Measurements from ENCODE around the gene CREB5.

CREB5 gene

GRCh38 chr7:28500138-28500537 is 87.8 kb downstream of the CREB5 start:
- no peak for DNase-seq (ENCODE audit: extremely low read depth, low read depth)
- TF ChIP-seq, protein P1, sequence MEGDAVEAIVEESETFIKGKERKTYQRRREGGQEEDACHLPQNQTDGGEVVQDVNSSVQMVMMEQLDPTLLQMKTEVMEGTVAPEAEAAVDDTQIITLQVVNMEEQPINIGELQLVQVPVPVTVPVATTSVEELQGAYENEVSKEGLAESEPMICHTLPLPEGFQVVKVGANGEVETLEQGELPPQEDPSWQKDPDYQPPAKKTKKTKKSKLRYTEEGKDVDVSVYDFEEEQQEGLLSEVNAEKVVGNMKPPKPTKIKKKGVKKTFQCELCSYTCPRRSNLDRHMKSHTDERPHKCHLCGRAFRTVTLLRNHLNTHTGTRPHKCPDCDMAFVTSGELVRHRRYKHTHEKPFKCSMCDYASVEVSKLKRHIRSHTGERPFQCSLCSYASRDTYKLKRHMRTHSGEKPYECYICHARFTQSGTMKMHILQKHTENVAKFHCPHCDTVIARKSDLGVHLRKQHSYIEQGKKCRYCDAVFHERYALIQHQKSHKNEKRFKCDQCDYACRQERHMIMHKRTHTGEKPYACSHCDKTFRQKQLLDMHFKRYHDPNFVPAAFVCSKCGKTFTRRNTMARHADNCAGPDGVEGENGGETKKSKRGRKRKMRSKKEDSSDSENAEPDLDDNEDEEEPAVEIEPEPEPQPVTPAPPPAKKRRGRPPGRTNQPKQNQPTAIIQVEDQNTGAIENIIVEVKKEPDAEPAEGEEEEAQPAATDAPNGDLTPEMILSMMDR (IDR thresholded peaks at IDR 0.05; ENCODE audit: low read depth, low read length, missing control alignments): no peak
- no peak overlapping the region for H3K4me3 ChIP-seq (replicated peaks; ENCODE audit: low read depth, low read length)

- no peak overlapping the region for H3K4me3 ChIP-seq (replicated peaks; ENCODE audit: low read depth, low read length)
- no peak for DNase-seq (ENCODE audit: extremely low read depth, low read depth)
- TF ChIP-seq, protein P1 (IDR thresholded peaks at IDR 0.05; ENCODE audit: low read depth, low read length, missing control alignments): no peak
These were observed 90.1 kb downstream of the CREB5 start for GRCh38 chr7:28502408-28502807.

- TF ChIP-seq, protein P1 (IDR thresholded peaks at IDR 0.05; ENCODE audit: low read depth, low read length, missing control alignments): no peak
- H3K4me3 ChIP-seq (replicated peaks; ENCODE audit: low read depth, low read length): no peak overlapping the region
- no peak for DNase-seq (ENCODE audit: extremely low read depth, low read depth)
These were observed 91.1 kb downstream of the CREB5 start for GRCh38 chr7:28503396-28503795.

DNA sequence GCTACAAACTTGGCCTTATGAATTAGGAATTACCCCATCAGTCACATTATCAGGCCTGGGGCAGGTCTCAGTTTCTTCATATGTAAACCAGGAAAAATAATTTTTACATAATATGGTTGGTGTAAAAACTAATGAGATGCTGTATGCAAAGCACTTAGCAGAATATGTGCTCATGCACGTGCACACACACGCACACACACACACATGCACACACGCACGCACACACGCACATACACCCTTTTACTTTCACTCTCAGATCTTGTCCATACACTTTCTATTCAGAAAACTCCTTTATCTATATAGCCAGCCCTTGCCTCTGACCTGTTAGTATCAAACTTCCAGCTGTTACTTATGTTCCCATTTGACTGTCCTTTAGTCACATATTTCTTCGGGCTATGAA is 92.7 kb downstream of the CREB5 start:
- TF ChIP-seq, protein P1 (IDR thresholded peaks at IDR 0.05; ENCODE audit: low read depth, low read length, missing control alignments): no peak
- no peak overlapping the region for H3K4me3 ChIP-seq (replicated peaks; ENCODE audit: low read depth, low read length)
- no peak for DNase-seq (ENCODE audit: extremely low read depth, low read depth)

DNA sequence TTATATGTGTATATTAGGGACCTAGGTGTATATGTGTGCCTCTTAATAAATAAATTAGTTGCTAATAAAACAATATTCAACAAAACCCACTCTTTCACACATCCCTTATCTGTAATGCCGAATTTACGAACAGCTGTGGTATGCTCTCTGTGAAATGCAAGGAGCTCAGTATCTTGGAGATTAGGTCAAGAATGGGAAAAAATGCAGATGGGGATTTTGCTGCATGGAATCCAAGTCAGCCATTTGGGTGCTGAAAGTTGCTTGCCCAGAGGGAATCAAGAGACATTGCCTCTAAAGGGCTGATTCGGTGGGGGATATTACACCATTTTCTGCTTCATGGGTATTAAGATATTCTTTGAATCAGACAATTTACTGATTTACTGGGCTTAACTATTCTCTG is 93.5 kb downstream of the CREB5 start:
- no peak for DNase-seq (ENCODE audit: extremely low read depth, low read depth)
- H3K4me3 ChIP-seq (replicated peaks; ENCODE audit: low read depth, low read length): no peak overlapping the region
- TF ChIP-seq, protein P1 (IDR thresholded peaks at IDR 0.05; ENCODE audit: low read depth, low read length, missing control alignments): no peak

DNA sequence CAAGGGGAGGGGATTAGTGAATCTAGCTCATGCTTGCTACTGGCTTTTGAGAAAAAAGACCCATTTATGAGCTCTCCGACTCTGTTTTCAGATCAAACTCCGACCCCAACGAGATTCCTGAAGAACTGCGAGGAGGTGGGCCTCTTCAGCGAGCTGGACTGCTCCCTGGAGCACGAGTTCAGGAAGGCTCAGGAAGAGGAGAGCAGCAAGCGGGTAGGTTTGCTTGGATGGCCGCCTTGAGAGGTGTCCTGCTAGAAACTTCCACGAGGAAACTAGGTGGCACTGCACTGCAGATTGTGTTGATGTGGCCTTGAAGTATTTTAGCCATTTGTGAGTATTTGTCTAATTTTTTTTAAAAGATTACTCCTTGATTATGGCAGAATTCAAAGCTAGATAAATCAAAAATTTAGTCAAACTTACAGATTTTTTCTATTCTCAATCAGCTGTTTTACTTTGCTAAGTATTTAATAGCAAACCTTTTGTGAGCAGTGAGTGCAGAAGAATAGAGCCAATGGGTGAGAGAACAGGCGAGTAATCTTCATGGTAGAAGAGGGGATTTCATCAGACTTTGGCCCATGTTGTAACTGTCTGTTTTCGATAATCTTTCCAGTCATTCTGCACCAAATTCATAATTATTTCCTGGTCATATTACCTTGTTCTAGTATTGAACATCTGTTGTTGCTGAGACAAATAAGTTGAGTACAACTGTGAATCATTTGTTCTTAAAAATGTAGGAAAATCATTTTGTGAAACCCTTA is 95.4 kb downstream of the CREB5 start:
- no peak overlapping the region for H3K4me3 ChIP-seq (replicated peaks; ENCODE audit: low read depth, low read length)
- no peak for DNase-seq (ENCODE audit: extremely low read depth, low read depth)
- TF ChIP-seq, protein P1 (IDR thresholded peaks at IDR 0.05; ENCODE audit: low read depth, low read length, missing control alignments): no peak

All from HFF-Myc (cell line).